ENCODE measurements around the gene TBC1D2B.

The TBC1D2B gene

GRCh38 chr15:78077053-78077870, at the start of gene TBC1D2B:
TBC1D2B (minus strand) TSS chr15:78077711; CDS start chr15:78077652, 59 bp downstream.
- DNase-seq, result peak; percentile 37

- no peak for DNase-seq
Observed at GRCh38 chr15:78125267-78125666, 47.8 kb upstream of the TBC1D2B start.

GRCh38 chr15:78120523-78120922, 43.0 kb upstream of the TBC1D2B start:
- DNase-seq, result peak; percentile 77

DNA sequence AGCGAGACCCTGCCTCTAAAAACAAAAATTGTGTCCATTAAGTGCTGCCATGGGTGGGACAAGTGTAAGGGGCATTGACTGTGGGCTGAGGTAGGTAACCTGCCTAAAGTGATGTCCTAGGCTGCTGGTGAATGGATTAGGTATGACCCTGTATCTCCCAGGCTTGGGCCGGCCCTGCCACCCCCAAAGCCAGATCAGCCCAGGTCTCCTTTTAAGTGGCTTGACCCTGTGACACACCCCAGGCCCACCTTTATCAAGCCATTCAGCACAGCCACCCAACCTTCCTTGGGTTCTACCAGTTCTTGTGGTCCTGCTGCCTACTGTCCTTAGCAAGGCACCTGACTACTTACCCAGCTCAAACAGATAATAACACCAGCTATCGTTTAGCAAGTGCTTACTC, 35.0 kb upstream of the TBC1D2B start:
- DNase-seq, result no peak

- no peak for DNase-seq
Observed at GRCh38 chr15:78111788-78112187, 34.3 kb upstream of the TBC1D2B start.

GRCh38 chr15:78110916-78111475, 33.5 kb upstream of the TBC1D2B start:
- no peak for DNase-seq

- no peak for DNase-seq
Observed at GRCh38 chr15:78110096-78110495, 32.6 kb upstream of the TBC1D2B start.

- DNase-seq, result no peak
Observed at GRCh38 chr15:78109156-78109555, 31.6 kb upstream of the TBC1D2B start.

DNA sequence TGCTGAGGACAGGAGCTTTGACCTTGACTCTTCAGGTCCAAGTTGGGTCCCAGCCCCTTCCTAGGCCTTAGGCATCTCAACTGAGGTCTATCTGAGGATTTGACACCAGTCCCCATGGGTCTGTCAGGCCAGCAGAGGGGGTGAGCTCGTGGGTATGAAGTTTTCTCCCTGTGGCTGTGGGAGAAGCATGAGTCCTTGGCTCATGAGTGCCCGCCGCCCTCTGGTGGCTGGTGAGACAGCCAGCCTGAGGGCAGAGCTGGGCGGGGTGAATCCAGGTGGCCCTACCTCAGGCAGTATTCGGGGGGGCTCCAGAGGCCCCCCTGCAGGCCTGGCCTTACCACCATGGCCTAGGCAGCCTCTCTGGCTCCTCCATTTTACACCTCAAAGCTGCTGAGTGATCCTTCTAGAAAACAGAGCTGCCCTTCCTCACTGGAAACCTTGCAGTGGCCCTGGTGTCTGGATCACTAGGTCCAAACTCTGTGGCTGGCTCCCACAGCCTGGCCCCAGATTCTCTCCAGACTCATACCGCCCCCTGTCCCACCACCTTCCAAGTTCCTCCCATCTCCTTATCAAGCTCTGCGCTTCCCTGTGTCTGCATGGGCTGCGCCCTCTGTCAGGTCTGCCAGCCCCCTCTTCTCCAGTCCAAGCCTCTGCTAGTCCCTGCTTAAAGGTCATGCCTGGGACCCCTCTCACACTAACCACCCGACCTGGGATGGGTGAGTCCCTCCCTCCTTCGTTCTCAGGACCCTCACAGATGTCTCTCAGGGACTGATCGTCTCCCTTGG, 31.0 kb upstream of the TBC1D2B start:
- peak; percentile 71 for DNase-seq

- DNase-seq, result no peak
Observed at GRCh38 chr15:78107471-78107870, 30.0 kb upstream of the TBC1D2B start.

DNA sequence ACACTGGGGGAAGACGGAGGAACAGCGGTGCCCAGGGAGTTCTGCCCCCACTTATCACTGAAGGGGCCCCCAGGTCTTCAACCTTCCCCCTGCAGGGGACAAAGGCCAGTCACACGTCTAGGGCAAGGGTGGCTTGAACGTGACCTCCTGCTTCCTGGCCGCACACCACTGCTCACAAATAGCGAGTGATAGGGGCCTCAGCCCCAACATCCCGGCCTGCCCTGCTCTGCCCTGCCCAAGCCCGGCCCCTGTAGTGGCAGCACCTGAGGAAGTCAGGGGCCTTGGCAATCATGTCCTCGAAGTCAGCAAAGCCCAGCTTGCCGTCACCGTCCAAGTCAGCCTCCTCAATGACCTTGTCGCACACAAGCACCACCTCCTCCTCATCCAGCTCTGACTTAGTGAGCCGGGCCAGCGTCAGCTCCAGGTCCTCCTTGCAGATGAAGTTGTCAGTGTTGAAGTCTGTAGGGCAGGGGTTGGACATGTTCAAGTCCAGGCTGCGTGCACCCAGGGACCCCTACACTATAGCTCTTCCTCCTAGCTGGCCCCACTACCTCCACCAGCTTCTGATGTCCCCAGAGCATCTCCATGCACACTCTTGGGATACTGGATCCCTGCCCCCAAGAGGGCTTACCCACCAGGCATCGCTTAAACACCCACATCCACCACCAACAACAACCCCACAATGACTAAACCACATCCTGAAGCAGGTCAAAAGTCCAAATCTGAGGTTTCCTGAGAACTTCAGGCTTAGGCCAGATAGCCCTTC, 28.1 kb upstream of the TBC1D2B start:
- DNase-seq, result no peak

GRCh38 chr15:78104566-78105475, 27.3 kb upstream of the TBC1D2B start:
- no peak for DNase-seq

DNA sequence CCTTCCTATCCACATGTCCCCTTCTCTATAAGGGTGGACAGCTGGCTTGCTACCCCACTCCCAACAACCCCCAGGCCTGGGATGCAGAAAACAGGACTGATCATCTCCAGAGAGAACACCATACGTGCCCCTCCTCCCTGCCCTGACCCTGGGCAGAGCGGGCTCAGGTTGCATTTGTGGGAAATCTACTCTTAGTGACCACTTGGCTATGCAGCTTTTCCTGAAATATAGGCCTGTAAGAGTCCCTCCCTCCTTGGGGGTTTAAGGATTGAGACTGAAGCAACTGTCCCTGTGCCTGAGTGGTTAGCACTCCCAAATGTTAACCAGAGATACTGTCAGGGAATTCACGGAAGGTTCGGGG, 26.6 kb upstream of the TBC1D2B start:
- no peak for DNase-seq

DNA sequence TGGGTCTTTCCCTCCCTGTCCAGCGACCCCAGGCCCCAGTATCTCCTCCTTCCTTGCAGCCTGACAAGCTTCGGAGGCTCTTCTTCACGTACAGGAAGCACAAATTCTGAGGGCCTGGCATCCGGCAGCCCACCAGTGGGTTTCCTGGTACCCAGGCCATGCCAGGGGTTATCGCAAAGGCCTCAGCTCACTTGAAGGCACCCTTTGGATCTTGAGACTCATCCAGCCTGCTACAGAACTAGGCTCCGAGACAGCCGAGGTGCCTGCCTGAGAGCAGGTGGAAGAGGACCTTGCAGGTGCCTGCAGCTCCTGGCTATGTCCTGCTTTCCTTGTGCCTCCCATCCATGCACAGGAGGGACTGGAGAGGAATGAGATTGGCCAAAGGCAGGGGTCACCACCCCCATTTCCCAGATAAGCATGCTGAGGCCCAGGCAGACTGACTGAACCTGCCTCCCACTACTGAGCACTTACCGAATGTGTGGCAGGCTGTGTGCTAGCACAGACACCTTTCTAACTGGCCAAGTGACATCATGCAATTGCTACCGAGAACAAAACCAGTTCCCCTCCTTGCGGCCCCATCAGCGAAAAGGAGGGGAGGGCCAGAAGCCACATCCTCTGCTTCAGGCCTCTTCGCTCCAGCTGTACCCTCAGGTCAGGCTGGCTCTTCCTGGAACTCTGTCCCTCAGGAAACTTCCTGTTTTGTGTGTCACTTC, 26.1 kb upstream of the TBC1D2B start:
- no peak for DNase-seq

DNA sequence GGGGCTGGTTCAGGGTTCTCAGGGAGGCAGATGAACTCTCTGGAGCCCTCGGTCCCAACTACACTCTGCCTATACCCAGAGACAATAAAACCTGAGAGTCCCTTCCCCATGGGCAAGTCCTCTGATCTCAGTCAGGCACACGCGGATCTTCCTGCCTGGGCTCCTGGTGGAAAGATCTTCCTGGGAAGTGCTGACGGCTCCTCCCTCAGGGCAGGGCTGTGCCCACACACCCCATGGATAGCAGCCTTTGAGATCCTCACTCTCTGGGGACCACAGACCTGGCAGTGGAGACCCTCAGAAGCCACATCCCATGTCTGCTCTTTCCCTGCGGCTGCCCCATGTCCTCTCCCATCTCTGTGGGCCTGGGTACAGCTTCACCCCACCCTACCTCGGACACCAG, 25.2 kb upstream of the TBC1D2B start:
- no peak for DNase-seq

GRCh38 chr15:78102211-78102610, 24.7 kb upstream of the TBC1D2B start:
- DNase-seq, result no peak

DNA sequence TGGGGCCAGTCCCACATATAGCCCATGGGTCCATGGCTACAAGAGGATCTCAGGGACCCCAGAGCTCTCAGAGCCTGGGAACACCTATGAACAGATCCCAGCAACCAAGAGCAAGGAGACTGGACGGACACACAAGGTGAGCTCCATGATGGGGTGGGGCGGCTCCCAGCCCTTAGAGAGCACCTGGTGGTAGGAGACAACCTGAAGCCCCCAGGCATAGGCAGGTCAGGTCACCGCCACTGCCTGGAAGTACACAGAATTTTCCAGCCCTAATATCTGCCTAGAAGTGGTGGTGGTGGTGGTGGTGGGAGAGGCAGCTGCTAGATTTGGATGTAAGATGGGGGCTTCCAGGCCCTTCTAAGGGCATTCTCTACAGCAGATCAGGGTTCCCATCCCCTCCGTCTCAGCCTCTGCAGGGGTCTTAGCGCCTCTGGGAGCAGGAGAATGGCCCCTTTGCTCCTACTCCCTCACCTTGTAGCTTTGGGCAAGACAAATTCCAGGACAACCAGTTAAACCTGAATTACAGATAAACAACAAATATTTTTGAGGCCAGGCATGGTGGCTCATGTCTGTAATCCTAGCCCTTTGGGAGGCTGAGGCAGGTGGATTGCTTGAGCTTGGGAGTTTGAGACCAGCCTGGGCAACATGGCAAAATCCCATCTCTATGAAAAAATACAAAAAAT, 24.1 kb upstream of the TBC1D2B start:
- no peak for DNase-seq

DNA sequence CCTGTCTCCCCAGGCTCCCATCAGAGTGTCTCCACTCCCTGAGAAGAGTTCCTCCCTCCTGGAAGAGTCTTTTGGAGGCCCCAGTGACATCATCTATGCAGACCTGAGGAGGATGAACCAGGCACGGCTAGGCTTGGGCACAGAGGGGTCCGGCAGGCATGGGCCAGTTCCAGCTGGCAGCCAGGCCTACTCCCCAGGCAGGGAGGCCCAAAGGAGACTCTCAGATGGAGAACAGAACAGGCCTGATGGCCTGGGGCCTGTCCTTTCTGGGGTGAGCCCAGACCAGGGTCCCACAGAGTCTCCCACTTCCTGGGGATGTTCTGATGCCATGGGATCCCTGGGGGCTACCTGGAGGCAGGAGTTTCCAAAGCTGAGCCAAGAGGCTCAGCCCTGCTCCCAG, 23.4 kb upstream of the TBC1D2B start:
- DNase-seq, result no peak

- DNase-seq, result no peak
Observed at GRCh38 chr15:78098131-78098755, 20.7 kb upstream of the TBC1D2B start.

- no peak for DNase-seq
Observed at GRCh38 chr15:78097667-78098066, 20.2 kb upstream of the TBC1D2B start.
